Esophagus muscularis mucosa (tissue), 4 donors: ENCODE results near the gene MEX3B. TPM values are rescaled to one million over a fixed set of nuclear protein-coding genes. Genes with fewer than 3 reads are reported as not detected.

Experiments used
- DNase-seq: peaks from one replicate; pipeline ENCODE4 v3.0.0-alpha.2; 2017; ENCODE audit errors: extremely low spot score
- H3K27ac ChIP-seq, 4 donors: fragments of 200-600 bp; sonication (generic); replicated peaks in 1 of 4; 1 replicate in 3 of 4; 2 replicates in 1 of 4; pipeline ENCODE4 v1.5.1; 2016 to 2019; ENCODE audit warnings: mild to moderate bottlenecking in 1 of 4
- H3K27me3 ChIP-seq, 4 donors: fragments of 200-600 bp; sonication (generic); one replicate each; pipeline versions ENCODE4 v1.5.1 to v1.6.0; 2016 to 2019
- H3K36me3 ChIP-seq, 4 donors: fragments of 200-600 bp; sonication (generic); one replicate each; pipeline ENCODE4 v1.5.1; 2016 to 2019
- H3K4me1 ChIP-seq, 4 donors: fragments of 200-600 bp; sonication (generic); one replicate each; pipeline ENCODE4 v1.5.1; 2016 to 2019
- H3K4me3 ChIP-seq, 4 donors: fragments of 200-600 bp; sonication (generic); 1 replicate in 2 of 4; 2 replicates in 2 of 4; pipeline ENCODE4 v1.5.1; 2016 to 2019; ENCODE audit warnings: mild to moderate bottlenecking in 4 of 4, moderate library complexity in 1 of 4
- H3K9me3 ChIP-seq, 4 donors: fragments of 200-600 bp; sonication (generic); 1 replicate in 3 of 4; 2 replicates in 1 of 4; pipeline ENCODE4 v1.5.1; 2016 to 2019
- CTCF ChIP-seq, 3 experiments: fragments of 200-600 bp in 2 of 3; fragments of 450-650 bp in 1 of 3; sonication (generic) in 2 of 3; IDR thresholded peaks; one replicate each; pipeline ENCODE4 v1.5.1; 2017 to 2019; ENCODE audit warnings: antibody characterized with exemption in 3 of 3, mild to moderate bottlenecking in 2 of 3, moderate library complexity in 1 of 3
- EP300 ChIP-seq: sonication (generic); formaldehyde crosslinking; IDR thresholded peaks from one replicate; pipeline ENCODE4 v1.6.1; 2017; ENCODE audit warnings: antibody characterized with exemption
- POLR2A ChIP-seq: fragments of 450-650 bp; IDR thresholded peaks from one replicate; pipeline ENCODE4 v1.6.1; 2017; ENCODE audit warnings: antibody characterized with exemption, moderate library complexity, mild to moderate bottlenecking, low read depth
- POLR2AphosphoS5 ChIP-seq, 2 donors: sonication (generic); formaldehyde crosslinking; IDR thresholded peaks; one replicate each; pipeline ENCODE4 v1.6.1; 2017; ENCODE audit warnings: antibody characterized with exemption in 2 of 2
- WGBS: methylation state at CpG from one replicate; pipeline ENCODE4 v1.1.5; 2018; 5-methylcytosine and 5-hydroxymethylcytosine counted together
- intact Hi-C: fragments of 100-400 bp; cut with DNase I; formaldehyde crosslinking; loops from one replicate; pipeline ENCODE4 v1.15.1; 2023
- total RNA-seq, 4 donors: library from RNA; depleted of rRNA; stranded (reverse); fragments of >200 nt; gene quantifications; one replicate each; pipeline versions ENCODE4 v1.1.0 to v1.2.1, GENCODE V29; 2016

The MEX3B gene
- total RNA-seq, 4 donors from 2014 or later = 1.5 to 2.4 (median 1.9) TPM

DNA sequence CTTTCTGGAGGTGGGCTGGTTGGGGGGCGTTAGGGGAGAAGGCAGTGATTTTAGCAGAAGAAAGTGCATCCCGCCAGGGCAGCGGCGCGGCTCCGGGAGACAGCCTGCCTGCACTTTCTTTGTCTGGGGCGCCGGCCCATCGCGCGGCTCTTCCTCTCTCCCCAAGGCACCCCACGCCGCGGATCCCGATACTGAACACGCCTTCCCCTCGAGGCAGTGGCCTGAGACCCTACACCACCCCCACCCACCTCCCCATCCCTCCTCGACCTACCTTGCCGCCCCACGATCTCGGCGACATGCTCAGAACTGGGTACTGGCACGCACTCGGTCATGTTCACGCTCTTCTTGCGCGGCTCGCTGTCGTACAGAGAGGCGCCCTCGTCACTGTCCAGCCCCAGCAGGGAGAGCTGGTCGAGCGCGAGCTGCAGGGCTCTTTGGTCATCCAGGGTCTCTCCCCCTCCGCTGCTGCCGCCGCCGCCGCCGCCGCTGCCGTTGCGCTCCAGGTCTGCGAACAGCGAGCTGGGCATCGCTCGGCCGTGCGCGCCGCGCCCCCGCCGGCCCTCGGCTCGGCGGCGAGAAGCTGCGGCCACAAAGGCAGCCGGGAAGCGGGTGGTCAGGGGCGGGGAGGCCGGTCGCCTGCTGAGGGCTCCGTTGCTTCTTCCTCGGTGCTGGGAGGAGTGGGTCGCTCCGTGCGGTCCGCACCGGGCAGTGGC, 483 bp downstream of the MEX3B start:
- DNase-seq = no peak

GRCh38 chr15:82044373-82045178, 1.2 kb downstream of the MEX3B start:
- H3K4me1 ChIP-seq = peaks cover 25 to 48% (median 39%) of the 10 kb centered on the region in 4 donors
- peak overlapping the region; percentile 65 to 97 (median 92) for H3K4me3 ChIP-seq
- intact Hi-C loops = loop anchor here (5.0 to 10.0 kb wide), 4 partner anchors 160 to 1350 kb away; partner anchors contain the start of gene ABHD17C
- H3K27ac ChIP-seq = peak overlapping the region; percentile 89 to 99 (median 96)
- 2% methylated on average over 13 of the region's 54 CpGs for WGBS
- DNase-seq = no peak
- H3K36me3 ChIP-seq = peaks cover 0 to 10% (median 3%) of the 10 kb centered on the region in 4 donors
- no peaks in the 10 kb centered on the region for H3K9me3 ChIP-seq
- no peak for TF ChIP-seq POLR2A
- no peak for TF ChIP-seq EP300
- TF ChIP-seq CTCF (IDR thresholded peaks at IDR 0.05) = no peak
- TF ChIP-seq POLR2AphosphoS5 (IDR thresholded peaks at IDR 0.05) = no peak
- H3K27me3 ChIP-seq = no peaks in the 10 kb centered on the region

More for the DNA sequence above, 483 bp downstream of the MEX3B start:
- H3K27me3 ChIP-seq = no peaks in the 10 kb centered on the region
- H3K9me3 ChIP-seq = no peaks in the 10 kb centered on the region
- peak overlapping the region; percentile 89 to 99 (median 96) for H3K27ac ChIP-seq
- H3K36me3 ChIP-seq = peaks cover 0 to 10% (median 3%) of the 10 kb centered on the region in 4 donors
- 0% methylated on average over 28 of the region's 71 CpGs for WGBS
- TF ChIP-seq CTCF (IDR thresholded peaks at IDR 0.05) (no peak), POLR2AphosphoS5 (IDR thresholded peaks at IDR 0.05) (no peak), POLR2A (no peak), EP300 (no peak)
- intact Hi-C loops = loop anchor here (5.0 to 10.0 kb wide), 4 partner anchors 161 to 1351 kb away; partner anchors contain the start of gene ABHD17C
- H3K4me1 ChIP-seq = peaks cover 25 to 46% (median 36%) of the 10 kb centered on the region in 4 donors
- H3K4me3 ChIP-seq = peak overlapping the region; percentile 65 to 97 (median 92)

DNA sequence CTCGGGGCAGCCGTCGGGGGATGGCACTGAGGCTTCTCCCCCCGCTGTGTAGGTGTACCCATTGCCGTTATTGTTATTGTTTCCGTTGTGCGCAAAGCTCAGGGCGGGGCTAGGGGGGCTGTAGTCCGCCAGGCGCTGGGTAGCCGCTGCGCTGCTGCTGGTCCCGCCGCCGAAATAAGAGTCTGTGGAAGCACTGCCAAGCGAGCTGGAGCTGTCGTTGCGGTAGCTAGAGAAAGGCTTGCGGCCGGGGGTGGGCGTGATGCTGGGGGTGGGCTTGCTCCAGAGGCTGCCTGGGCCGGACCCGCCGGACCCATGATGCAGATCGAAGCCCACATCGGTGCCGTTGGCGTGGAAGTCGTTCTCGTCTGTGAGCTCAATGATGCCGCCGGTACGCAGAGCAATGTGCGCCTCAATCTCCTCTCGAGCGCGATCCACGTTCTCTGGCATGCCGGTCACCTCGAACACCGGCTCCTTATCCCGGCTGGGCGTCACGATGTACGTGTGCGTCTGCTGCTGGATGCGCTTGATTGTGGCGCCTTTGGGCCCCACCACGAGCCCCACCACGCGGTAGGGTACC, 1.9 kb downstream of the MEX3B start:
- H3K9me3 ChIP-seq = no peaks in the 10 kb centered on the region
- TF ChIP-seq POLR2AphosphoS5 (IDR thresholded peaks at IDR 0.05) (no peak), CTCF (IDR thresholded peaks at IDR 0.05) (no peak), EP300 (no peak), POLR2A (no peak)
- no peaks in the 10 kb centered on the region for H3K27me3 ChIP-seq
- intact Hi-C loops = loop anchor here (10.0 kb wide), 3 partner anchors 159 to 1349 kb away; partner anchors contain the start of gene ABHD17C
- 25% methylated on average over 27 of the region's 51 CpGs for WGBS
- peak overlapping the region; percentile 89 to 99 (median 96) for H3K27ac ChIP-seq
- H3K4me1 ChIP-seq = peaks cover 25 to 48% (median 39%) of the 10 kb centered on the region in 4 donors
- peak overlapping the region; percentile 65 to 97 (median 92) for H3K4me3 ChIP-seq
- peaks cover 0 to 10% (median 3%) of the 10 kb centered on the region in 4 donors for H3K36me3 ChIP-seq
- DNase-seq = no peak

GRCh38 chr15:82043130-82043673, 2.6 kb downstream of the MEX3B start:
- H3K9me3 ChIP-seq = no peaks in the 10 kb centered on the region
- DNase-seq = no peak
- no peak for TF ChIP-seq POLR2A
- no peak for TF ChIP-seq EP300
- no peak for TF ChIP-seq POLR2AphosphoS5 (IDR thresholded peaks at IDR 0.05)
- no peak for TF ChIP-seq CTCF (IDR thresholded peaks at IDR 0.05)
- peaks cover 0 to 10% (median 3%) of the 10 kb centered on the region in 4 donors for H3K36me3 ChIP-seq
- intact Hi-C loops = loop anchor here (10.0 kb wide), 3 partner anchors 158 to 1348 kb away; partner anchors contain the start of gene ABHD17C
- H3K4me1 ChIP-seq = peaks cover 25 to 48% (median 39%) of the 10 kb centered on the region in 4 donors
- no peaks in the 10 kb centered on the region for H3K27me3 ChIP-seq
- H3K27ac ChIP-seq = no peak overlapping the region
- H3K4me3 ChIP-seq = peak overlapping the region in 3 of 4 donors; percentile 90 to 97 (median 93)
- WGBS = 78% methylated on average over 32 of the region's 47 CpGs
